Neural progenitor cell (in vitro differentiated cells): Measurements from ENCODE around the gene DNAJC1.

Experiments used
- CTCF ChIP-seq: fragments of 200-600 bp; sonication (generic); IDR thresholded peaks from 2 replicates; pipeline ENCODE4 v1.5.1; 2017; ENCODE audit warnings: antibody characterized with exemption, mild to moderate bottlenecking
- EZH2 ChIP-seq: fragments of 200-600 bp; sonication (generic); IDR thresholded peaks from 2 replicates; pipeline ENCODE4 v1.6.1; 2017; ENCODE audit warnings: antibody characterized with exemption, mild to moderate bottlenecking, moderate library complexity
- EZH2phosphoT487 ChIP-seq: fragments of 200-600 bp; sonication (generic); IDR thresholded peaks from 2 replicates; pipeline ENCODE4 v1.6.1; 2017; ENCODE audit warnings: antibody characterized with exemption

- no peak for TF ChIP-seq CTCF
- no peak for TF ChIP-seq EZH2
- TF ChIP-seq EZH2phosphoT487 = no peak
Measured at GRCh38 chr10:21929070-21929469, 74.5 kb downstream of the DNAJC1 start.
